Keratinocyte (primary cell): ENCODE measurements around the gene ANKRD9. TPM values are rescaled to one million over a fixed set of nuclear protein-coding genes. Genes with fewer than 3 reads are reported as not detected.

Experiments used
- DNase-seq: peaks from one replicate; pipeline ENCODE4 v3.0.0-alpha.2; 2011; ENCODE audit warnings: low read depth, missing footprints, low spot score
- FAIRE-seq: peaks from 2 replicates; lab custom pipeline; 2011; peaks lifted over from hg19 to GRCh38; lab: Jason Lieb, UNC
- H2AFZ ChIP-seq: 2 replicates; pipeline ENCODE4 v1.6.0; 2012; ENCODE audit warnings: low read length, control low read depth, inconsistent platforms; ENCODE audit not compliant: control insufficient read depth
- H3K27ac ChIP-seq: 2 replicates; pipeline ENCODE4 v1.5.1; 2011; ENCODE audit warnings: low read length; ENCODE audit not compliant: control insufficient read depth, insufficient read depth
- H3K27me3 ChIP-seq: 3 replicates; pipeline ENCODE4 v1.6.0; 2011; ENCODE audit warnings: low read length; ENCODE audit not compliant: control insufficient read depth, insufficient read depth; ENCODE audit errors: extremely low read depth
- H3K36me3 ChIP-seq, 2 experiments: 2 replicates in 1 of 2; 3 replicates in 1 of 2; pipeline ENCODE4 v1.5.1; 2011; ENCODE audit warnings: low read length in 2 of 2, mild to moderate bottlenecking in 1 of 2; ENCODE audit not compliant: control insufficient read depth in 2 of 2, insufficient read depth in 2 of 2; ENCODE audit errors: extremely low read depth in 1 of 2
- H3K4me1 ChIP-seq: 3 replicates; pipeline ENCODE4 v1.5.1; 2011; ENCODE audit warnings: low read length; ENCODE audit not compliant: control insufficient read depth, insufficient read depth; ENCODE audit errors: extremely low read depth
- H3K4me2 ChIP-seq: 3 replicates; pipeline ENCODE4 v1.6.0; 2011; ENCODE audit warnings: low read depth, low read length; ENCODE audit not compliant: control insufficient read depth, insufficient read depth; ENCODE audit errors: extremely low read depth
- H3K4me3 ChIP-seq, 3 experiments: fragments of 200-600 bp in 1 of 3; sonication (generic) in 1 of 3; 2 replicates in 2 of 3; 3 replicates in 1 of 3; pipeline ENCODE4 v1.5.1; 2011 to 2016; ENCODE audit warnings: low read length in 3 of 3, mild to moderate bottlenecking in 3 of 3, control low read depth in 2 of 3, inconsistent platforms in 1 of 3, low read depth in 1 of 3, mixed read lengths in 1 of 3, mixed run types in 1 of 3, moderate library complexity in 1 of 3; ENCODE audit not compliant: control insufficient read depth in 2 of 3, insufficient read depth in 2 of 3; ENCODE audit errors: extremely low read depth in 1 of 3
- H3K79me2 ChIP-seq: 2 replicates; pipeline ENCODE4 v1.6.0; 2012; ENCODE audit warnings: low read length; ENCODE audit not compliant: control insufficient read depth, insufficient read depth
- H3K9ac ChIP-seq: 3 replicates; pipeline ENCODE4 v1.6.0; 2011; ENCODE audit warnings: low read length; ENCODE audit not compliant: control insufficient read depth, insufficient read depth; ENCODE audit errors: extremely low read depth
- H3K9me1 ChIP-seq: 3 replicates; pipeline ENCODE4 v1.6.0; 2011; ENCODE audit warnings: low read length; ENCODE audit not compliant: control insufficient read depth, insufficient read depth; ENCODE audit errors: extremely low read depth
- H3K9me3 ChIP-seq: 2 replicates; pipeline ENCODE4 v1.5.1; 2012; ENCODE audit warnings: low read depth, low read length; ENCODE audit not compliant: control insufficient read depth
- H4K20me1 ChIP-seq: 3 replicates; pipeline ENCODE4 v1.6.0; 2011; ENCODE audit warnings: low read length; ENCODE audit not compliant: control insufficient read depth, insufficient read depth; ENCODE audit errors: extremely low read depth
- CTCF ChIP-seq, 3 experiments: IDR thresholded peaks in 1 of 3; conservative IDR thresholded peaks in 1 of 3; optimal IDR thresholded peaks in 1 of 3; 2 replicates in 2 of 3; 3 replicates in 1 of 3; pipeline versions ENCODE3 to v1.5.1; 2011; ENCODE audit warnings: low read length in 3 of 3, mild to moderate bottlenecking in 3 of 3, moderate library complexity in 2 of 3, control low read depth in 1 of 3, inconsistent platforms in 1 of 3; ENCODE audit not compliant: insufficient read depth in 2 of 3; ENCODE audit errors: extremely low read depth in 1 of 3
- EZH2 ChIP-seq: IDR thresholded peaks from one replicate; pipeline ENCODE4 v1.6.1; 2012; ENCODE audit warnings: inconsistent platforms, mild to moderate bottlenecking, low read length, moderate library complexity
- dilution Hi-C: fragments of 300-500 bp; cut with MboI; formaldehyde crosslinking; loops from one replicate; pipeline ENCODE4 v1.7.0; 2020; ENCODE audit warnings: low sequenced_read_pairs; ENCODE audit not compliant: extremely low pct_ligation_motif_present
- polyA plus RNA-seq, 5 experiments: library from polyadenylated mRNA; depleted of rRNA in 3 of 5; stranded (reverse) in 3 of 5; stranded (forward) in 1 of 5; unstranded in 1 of 5; fragments of >200 nt; gene quantifications; 1 replicate in 1 of 5; 2 replicates in 3 of 5; 3 replicates in 1 of 5; pipeline versions ENCODE4 v1.2.1 to v1.2.3, GENCODE V29; 2011 to 2012; ENCODE audit warnings: missing spikeins in 2 of 5, low read depth in 1 of 5, low replicate concordance in 1 of 5

ANKRD9 gene
- polyA plus RNA-seq, 1 donor (not counting 4 experiments of a cell fraction or from before 2014, with no cell fraction given) = 4.9 TPM

GRCh38 chr14:102513899-102514772, 4.6 kb upstream of the ANKRD9 start:
- Histone ChIP-seq H3K9me3 (no peaks in the 10 kb centered on the region), H3K9ac (no peak overlapping the region), H3K9me1 (no peaks in the 10 kb centered on the region), H4K20me1 (no peaks in the 10 kb centered on the region), H3K27ac (no peak overlapping the region), H3K4me1 (peaks cover 9% of the 10 kb centered on the region), H3K4me2 (no peak overlapping the region), H3K79me2 (no peaks in the 10 kb centered on the region), H3K27me3 (no peaks in the 10 kb centered on the region), H3K36me3 (no peaks in the 10 kb centered on the region), H3K4me3 (no peak overlapping the region), H2AFZ (no peak overlapping the region)
- dilution Hi-C loops = no loop called here
- TF ChIP-seq CTCF (optimal IDR thresholded peaks at IDR 0.05 in 1 of 3, IDR thresholded peaks at IDR 0.05 in 1 of 3, conservative IDR thresholded peaks at IDR 0.05 in 1 of 3; ENCODE audit: extremely low read depth in 1 of 3, insufficient read depth in 2 of 3, low read length in 3 of 3) (no peak), EZH2 (no peak)
- DNase-seq (no peak), FAIRE-seq (no peak)

- Histone ChIP-seq H3K9me3 (no peaks in the 10 kb centered on the region), H2AFZ (no peak overlapping the region), H3K4me3 (no peak overlapping the region), H3K9ac (no peak overlapping the region), H3K27ac (no peak overlapping the region), H3K36me3 (no peaks in the 10 kb centered on the region), H3K27me3 (no peaks in the 10 kb centered on the region), H3K4me1 (peaks cover 21% of the 10 kb centered on the region), H3K9me1 (no peaks in the 10 kb centered on the region), H3K4me2 (no peak overlapping the region), H3K79me2 (no peaks in the 10 kb centered on the region), H4K20me1 (no peaks in the 10 kb centered on the region)
- no peak for FAIRE-seq
- dilution Hi-C loops = no loop called here
- TF ChIP-seq EZH2 (no peak), CTCF (optimal IDR thresholded peaks at IDR 0.05 in 1 of 3, IDR thresholded peaks at IDR 0.05 in 1 of 3, conservative IDR thresholded peaks at IDR 0.05 in 1 of 3; ENCODE audit: extremely low read depth in 1 of 3, insufficient read depth in 2 of 3, low read length in 3 of 3) (no peak)
- DNase-seq = no peak
These were observed 3.3 kb upstream of the ANKRD9 start for GRCh38 chr14:102512793-102513300.
